Activated T-helper 17 cell treated with anti-CD3 and anti-CD28 coated beads, Interleukin-2, amount 50 U/mL, for 72 hours (primary cell): ENCODE measurements around the gene RARB. TPM values are rescaled to one million over a fixed set of nuclear protein-coding genes. Genes with fewer than 3 reads are reported as not detected.

Experiments
- ATAC-seq: fragments of 150-1000 bp; cut with Tn5 transposase; replicated peaks from 2 replicates; pipeline ENCODE4 v1.10.0; 2021; ENCODE audit warnings: mild to moderate bottlenecking, moderate library complexity
- H3K27ac Mint-ChIP-seq: one replicate; pipeline ENCODE4 v1.8.0; 2022; ENCODE audit warnings: mixed read lengths
- H3K27me3 Mint-ChIP-seq: one replicate; pipeline ENCODE4 v1.8.0; 2022; ENCODE audit warnings: mixed read lengths
- H3K36me3 Mint-ChIP-seq: one replicate; pipeline ENCODE4 v1.8.0; 2022; ENCODE audit warnings: low read depth, mild to moderate bottlenecking, mixed read lengths
- H3K4me1 Mint-ChIP-seq: one replicate; pipeline ENCODE4 v1.8.0; 2022; ENCODE audit warnings: mixed read lengths
- H3K4me3 Mint-ChIP-seq: one replicate; pipeline ENCODE4 v1.8.0; 2022; ENCODE audit warnings: mild to moderate bottlenecking, mixed read lengths
- H3K9me3 Mint-ChIP-seq: one replicate; pipeline ENCODE4 v1.8.0; 2022; ENCODE audit warnings: mixed read lengths
- total RNA-seq, 2 donors: library from RNA; stranded (reverse); gene quantifications; one replicate each; pipeline ENCODE4 v1.2.3, GENCODE V29; 2022

Gene RARB
- total RNA-seq, 2 donors from 2014 or later = not detected

DNA sequence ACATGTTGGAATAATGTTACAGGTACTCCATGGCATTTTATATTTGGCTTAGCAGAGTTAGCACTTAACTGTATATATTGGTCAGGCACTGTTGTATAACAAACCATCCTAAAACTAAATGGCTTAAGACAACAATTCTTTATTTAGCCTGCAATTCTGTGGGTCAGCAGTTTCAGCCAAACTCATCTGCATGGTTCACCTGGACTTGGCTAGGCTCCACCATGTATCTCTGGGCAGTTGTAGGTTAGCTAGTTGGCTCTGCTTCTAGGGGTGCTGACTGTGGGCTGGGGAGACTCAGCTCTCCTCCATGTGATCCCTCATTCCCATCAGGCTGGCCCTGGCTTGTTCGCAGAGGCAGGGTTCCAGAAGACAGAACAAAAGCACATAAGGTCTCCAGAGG is 34.4 kb downstream of the RARB start:
- Mint-ChIP-seq H3K27me3 (peaks cover 3% of the 10 kb centered on the region), H3K27ac (no peak overlapping the region), H3K9me3 (no peaks in the 10 kb centered on the region), H3K4me3 (no peak overlapping the region), H3K4me1 (no peaks in the 10 kb centered on the region), H3K36me3 (no peaks in the 10 kb centered on the region)
- ATAC-seq = no peak

DNA sequence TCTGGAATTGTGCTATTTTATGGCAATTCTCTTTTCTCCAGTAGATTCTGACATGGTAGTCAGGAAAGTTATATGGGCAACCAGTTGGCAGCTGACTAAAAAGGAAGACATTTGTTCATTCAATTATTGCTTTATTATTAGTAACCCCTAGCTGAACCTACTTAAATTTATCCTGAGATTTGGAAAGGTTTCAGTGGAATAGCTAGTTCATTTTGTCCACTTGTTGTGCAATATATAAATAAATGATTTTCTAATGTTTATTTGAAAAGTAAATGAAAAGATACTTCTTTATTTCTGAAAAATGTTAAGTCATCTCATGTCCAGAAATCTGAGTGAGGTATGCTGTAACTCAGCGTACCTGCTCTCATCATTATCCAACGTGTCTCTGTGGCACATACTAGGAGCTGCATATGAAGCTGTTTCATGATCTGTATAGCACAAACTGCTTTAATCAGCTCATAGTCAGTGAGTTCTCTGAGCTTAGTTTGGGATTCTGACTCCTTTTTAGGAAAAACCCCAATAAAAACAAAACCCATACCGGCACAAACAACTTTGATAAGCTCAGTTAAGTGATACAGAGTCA is 35.9 kb downstream of the RARB start:
- no peak overlapping the region for H3K27ac Mint-ChIP-seq
- no peaks in the 10 kb centered on the region for H3K36me3 Mint-ChIP-seq
- no peak for ATAC-seq
- H3K4me3 Mint-ChIP-seq = no peak overlapping the region
- H3K27me3 Mint-ChIP-seq = peaks cover 3% of the 10 kb centered on the region
- H3K9me3 Mint-ChIP-seq = no peaks in the 10 kb centered on the region
- H3K4me1 Mint-ChIP-seq = no peaks in the 10 kb centered on the region

DNA sequence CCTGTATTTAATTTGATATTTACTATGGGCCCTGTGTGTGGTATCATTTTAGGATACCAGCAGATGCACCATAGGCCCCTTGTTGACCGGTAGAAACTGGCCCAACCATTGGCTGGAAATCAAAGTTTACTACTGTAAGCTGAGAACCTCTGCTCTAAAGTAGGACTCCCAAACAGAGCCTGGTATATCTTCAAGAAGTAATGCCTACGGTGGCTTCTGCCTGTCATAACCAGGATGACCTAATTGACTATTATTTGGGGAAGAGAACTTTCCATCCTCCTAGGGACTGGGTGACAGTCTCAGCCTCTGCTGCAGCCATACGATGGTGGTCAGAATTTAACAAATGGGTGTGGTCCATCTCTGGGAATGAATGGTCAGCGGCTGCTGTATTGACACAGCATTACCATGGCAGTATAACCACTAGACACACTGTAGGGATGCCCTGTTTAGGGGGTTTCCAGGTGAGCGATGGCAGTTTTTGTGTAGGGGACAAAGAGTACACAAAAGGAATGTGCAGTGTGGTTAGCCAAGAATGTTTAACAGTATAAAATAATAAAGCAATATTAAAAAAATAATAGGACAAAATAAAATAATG is 37.3 kb downstream of the RARB start:
- H3K27ac Mint-ChIP-seq = no peak overlapping the region
- ATAC-seq = no peak
- no peaks in the 10 kb centered on the region for H3K36me3 Mint-ChIP-seq
- no peak overlapping the region for H3K4me3 Mint-ChIP-seq
- no peaks in the 10 kb centered on the region for H3K9me3 Mint-ChIP-seq
- H3K4me1 Mint-ChIP-seq = no peaks in the 10 kb centered on the region
- peaks cover 3% of the 10 kb centered on the region for H3K27me3 Mint-ChIP-seq

DNA sequence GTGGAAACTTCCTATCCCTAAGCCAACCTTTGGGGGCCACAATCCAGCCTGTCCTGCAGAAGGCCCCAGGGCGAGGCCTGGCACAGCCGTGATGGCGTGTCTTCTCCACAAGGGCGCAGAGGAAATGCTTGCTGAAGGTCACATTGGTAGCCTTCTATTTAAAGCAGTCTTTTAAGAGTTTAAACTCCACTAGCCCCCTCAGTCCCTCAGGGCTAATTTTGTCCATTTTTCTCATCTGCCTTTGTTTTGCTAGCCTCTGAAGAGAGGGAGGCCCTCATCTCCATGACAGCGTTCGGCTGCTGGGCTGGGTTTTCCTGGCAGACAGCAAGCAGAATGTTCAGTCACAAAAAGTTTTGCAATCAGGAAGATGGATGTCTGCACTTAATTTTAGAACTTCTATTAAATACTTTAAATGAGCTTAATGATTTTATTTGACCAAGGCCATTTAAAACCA is 40.8 kb downstream of the RARB start:
- H3K36me3 Mint-ChIP-seq = no peaks in the 10 kb centered on the region
- ATAC-seq = no peak
- no peaks in the 10 kb centered on the region for H3K9me3 Mint-ChIP-seq
- H3K27me3 Mint-ChIP-seq = peaks cover 5% of the 10 kb centered on the region
- no peak overlapping the region for H3K27ac Mint-ChIP-seq
- H3K4me1 Mint-ChIP-seq = no peaks in the 10 kb centered on the region
- H3K4me3 Mint-ChIP-seq = no peak overlapping the region

DNA sequence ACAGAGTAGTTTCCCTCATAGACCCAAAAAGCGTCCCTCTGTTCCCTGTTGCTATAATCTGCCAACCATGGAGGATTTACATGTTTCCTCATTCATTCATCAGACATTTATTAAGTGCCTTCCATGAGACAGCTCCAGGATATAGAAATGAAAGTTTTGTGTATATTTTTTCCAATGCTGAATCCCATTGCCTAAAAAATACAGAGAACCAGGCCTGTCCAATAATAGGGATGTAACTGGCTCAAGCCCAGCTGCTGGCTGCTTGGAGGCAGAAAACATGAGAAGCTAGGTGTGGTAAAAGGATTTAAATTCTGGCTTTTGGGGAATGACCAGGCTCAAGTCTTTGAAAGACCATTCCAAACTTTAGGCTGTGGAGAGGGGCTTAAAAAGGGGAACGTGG is 41.5 kb downstream of the RARB start:
- ATAC-seq = no peak
- H3K27ac Mint-ChIP-seq = no peak overlapping the region

DNA sequence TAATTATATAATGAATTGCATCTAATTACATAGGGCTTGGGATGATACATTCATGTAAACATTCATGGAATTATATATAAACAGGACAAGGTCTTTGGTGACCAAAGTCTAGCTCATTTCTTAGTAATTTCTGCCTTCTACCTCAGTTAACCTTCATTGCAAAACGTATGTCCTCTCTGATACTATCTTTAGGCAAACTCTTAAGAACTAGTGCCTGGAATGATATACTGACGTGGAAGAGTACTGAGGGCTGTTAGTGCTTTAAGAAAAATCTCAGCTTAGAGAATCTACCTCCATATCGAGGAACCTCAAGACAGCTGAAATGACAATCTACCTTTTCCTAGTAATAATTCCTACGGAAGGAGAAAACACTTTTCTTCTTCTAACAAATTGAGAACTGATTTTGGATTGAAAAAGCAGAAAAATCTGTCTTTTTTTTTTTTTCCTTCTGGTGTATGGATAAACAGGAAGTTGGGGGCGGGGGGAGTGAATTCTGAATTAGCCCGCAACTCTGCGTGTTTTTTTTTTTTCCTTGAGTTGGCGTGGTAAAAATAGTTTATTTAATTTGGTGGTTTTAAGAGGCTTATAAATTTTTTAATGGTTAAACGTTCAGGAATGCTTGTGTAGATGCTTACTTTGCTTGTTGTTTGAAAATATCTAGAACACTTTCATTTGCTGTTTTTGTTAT is 43.2 kb downstream of the RARB start:
- H3K4me1 Mint-ChIP-seq = no peaks in the 10 kb centered on the region
- H3K9me3 Mint-ChIP-seq = no peaks in the 10 kb centered on the region
- H3K36me3 Mint-ChIP-seq = no peaks in the 10 kb centered on the region
- peaks cover 2% of the 10 kb centered on the region for H3K27me3 Mint-ChIP-seq
- no peak for ATAC-seq
- H3K4me3 Mint-ChIP-seq = no peak overlapping the region
- H3K27ac Mint-ChIP-seq = no peak overlapping the region

More for the DNA sequence above, 41.5 kb downstream of the RARB start:
- Mint-ChIP-seq H3K4me1 (no peaks in the 10 kb centered on the region), H3K36me3 (no peaks in the 10 kb centered on the region), H3K4me3 (no peak overlapping the region), H3K27me3 (peaks cover 2% of the 10 kb centered on the region), H3K9me3 (no peaks in the 10 kb centered on the region)

DNA sequence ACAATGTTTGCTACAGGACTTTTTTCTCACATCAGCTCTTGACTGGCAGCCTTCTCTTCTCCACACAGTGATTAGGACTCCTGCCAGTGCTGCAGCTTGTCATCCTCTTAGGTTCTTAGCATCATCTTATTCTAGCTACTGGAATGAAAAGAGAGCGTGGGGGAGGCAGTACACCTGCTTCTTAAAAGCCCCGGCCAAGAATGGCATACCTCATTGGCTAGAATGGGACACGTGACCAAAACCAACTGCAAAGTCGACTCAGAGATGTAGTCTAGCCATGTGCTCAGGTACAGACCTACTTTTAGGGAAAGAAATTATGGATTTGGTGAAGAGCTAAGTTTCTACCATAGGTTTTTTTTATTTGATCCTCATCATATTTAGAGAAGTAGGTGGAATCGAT is 44.1 kb downstream of the RARB start:
- Mint-ChIP-seq H3K36me3 (no peaks in the 10 kb centered on the region), H3K4me3 (no peak overlapping the region), H3K4me1 (no peaks in the 10 kb centered on the region), H3K9me3 (no peaks in the 10 kb centered on the region), H3K27me3 (peaks cover 2% of the 10 kb centered on the region), H3K27ac (no peak overlapping the region)
- ATAC-seq = no peak

DNA sequence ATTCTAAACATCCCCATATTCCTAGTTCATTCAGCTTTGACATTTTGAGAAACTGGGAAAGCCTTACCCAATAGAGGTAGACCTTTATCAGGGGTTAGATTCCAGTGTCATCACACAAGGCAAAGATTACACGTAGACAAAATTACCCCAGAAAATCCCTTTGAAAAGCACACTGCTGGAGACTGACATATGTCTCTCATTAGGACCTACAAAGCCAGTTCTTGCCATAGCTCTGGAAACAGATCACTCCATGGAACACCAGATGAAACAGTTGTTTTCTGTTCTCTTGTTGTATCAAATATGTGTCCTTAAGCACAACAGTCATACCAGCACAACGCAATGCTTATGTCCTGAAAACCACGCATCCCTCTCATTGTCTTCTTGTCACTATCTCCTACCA is 44.7 kb downstream of the RARB start:
- Mint-ChIP-seq H3K4me1 (no peaks in the 10 kb centered on the region), H3K27ac (no peak overlapping the region), H3K9me3 (no peaks in the 10 kb centered on the region), H3K4me3 (no peak overlapping the region), H3K27me3 (peaks cover 2% of the 10 kb centered on the region), H3K36me3 (no peaks in the 10 kb centered on the region)
- ATAC-seq = no peak

DNA sequence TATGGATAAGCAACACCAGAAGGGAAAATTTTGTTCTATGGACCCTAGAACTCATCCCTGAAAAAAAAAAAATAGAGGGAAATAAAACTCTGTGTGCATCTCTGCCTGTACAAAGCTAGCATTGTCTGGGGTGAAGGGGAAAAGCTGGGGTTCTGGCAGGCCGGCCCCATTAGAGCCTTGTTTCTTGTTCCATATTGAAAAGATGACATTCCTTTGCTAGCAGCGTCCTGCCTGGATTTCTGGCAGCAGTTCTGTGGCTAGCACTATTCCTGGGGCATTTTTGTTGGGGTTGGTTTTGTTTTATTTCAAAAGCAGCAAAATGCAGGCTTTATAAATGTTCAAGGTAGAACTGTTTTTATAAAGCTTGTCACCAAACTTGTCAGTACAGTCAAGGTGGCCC is 45.2 kb downstream of the RARB start:
- H3K4me3 Mint-ChIP-seq = no peak overlapping the region
- H3K36me3 Mint-ChIP-seq = no peaks in the 10 kb centered on the region
- no peak overlapping the region for H3K27ac Mint-ChIP-seq
- no peak for ATAC-seq
- peaks cover 2% of the 10 kb centered on the region for H3K27me3 Mint-ChIP-seq
- H3K4me1 Mint-ChIP-seq = no peaks in the 10 kb centered on the region
- H3K9me3 Mint-ChIP-seq = no peaks in the 10 kb centered on the region

DNA sequence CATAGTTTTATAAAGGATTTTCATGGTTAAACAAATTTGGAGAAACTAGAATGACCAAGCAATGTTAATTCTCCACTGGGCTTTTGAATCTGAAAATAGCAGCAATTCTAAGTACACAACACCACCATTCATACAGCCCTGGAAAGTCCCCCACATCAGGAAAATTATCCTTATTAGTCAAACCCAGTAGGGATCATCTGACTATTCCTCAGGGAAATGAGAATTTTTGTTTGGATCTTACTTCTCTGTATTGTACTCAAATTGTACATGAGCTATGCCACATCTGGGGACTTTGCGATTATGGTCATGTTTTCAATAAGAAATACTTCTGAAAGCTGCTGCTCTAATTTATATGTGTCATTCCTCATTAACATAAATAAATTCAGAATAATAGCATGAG is 46.0 kb downstream of the RARB start:
- Mint-ChIP-seq H3K36me3 (no peaks in the 10 kb centered on the region), H3K27me3 (peaks cover 2% of the 10 kb centered on the region), H3K4me1 (no peaks in the 10 kb centered on the region), H3K9me3 (no peaks in the 10 kb centered on the region), H3K27ac (no peak overlapping the region), H3K4me3 (no peak overlapping the region)
- ATAC-seq = no peak

DNA sequence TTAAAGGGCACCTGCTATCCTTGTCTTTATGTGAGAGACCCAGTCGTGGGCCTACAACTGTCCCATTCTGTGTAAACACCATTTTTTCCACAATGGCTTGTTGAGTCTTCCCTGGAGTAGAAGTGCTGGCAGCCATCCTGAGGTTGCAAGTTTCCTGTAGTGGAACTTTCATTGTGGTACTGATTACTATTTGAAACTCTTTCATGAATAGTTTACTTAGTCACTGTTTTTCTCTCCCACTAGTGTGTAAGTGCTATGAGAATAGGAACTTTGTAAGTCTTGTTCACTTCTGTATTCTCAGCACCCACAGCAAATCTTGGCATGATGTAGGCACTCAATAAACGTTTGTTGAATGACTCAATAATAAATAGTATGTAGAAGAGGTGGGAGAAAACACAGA is 48.6 kb downstream of the RARB start:
- ATAC-seq = no peak
- H3K27ac Mint-ChIP-seq = no peak overlapping the region
- no peak overlapping the region for H3K4me3 Mint-ChIP-seq
- H3K4me1 Mint-ChIP-seq = no peaks in the 10 kb centered on the region
- H3K9me3 Mint-ChIP-seq = no peaks in the 10 kb centered on the region
- no peaks in the 10 kb centered on the region for H3K36me3 Mint-ChIP-seq
- peaks cover 5% of the 10 kb centered on the region for H3K27me3 Mint-ChIP-seq

DNA sequence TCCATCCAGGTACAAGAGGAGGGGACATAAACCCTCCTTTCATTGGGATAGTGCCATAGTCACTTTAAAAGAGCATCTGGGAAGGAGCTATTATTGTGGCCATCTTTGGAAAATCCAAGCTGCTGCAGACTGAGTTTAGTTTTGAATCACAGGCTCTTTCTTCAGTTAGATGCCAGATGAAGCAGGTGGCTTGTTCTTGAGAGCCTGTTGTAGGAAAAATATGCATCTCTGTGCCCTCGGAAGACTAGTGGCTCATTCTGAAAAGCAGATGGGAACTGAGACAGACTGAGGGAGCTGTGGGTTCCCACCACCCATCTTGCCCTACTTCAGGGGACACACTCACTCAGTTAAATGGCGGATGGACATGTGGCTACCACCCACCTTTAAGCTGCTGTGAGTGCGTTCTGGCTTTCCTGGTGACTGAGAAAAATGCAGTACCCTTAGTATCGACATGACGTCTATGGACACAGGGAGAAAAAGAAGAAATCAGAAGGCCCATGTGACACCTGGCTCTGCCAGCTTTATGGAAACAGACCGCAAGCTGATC is 50.2 kb downstream of the RARB start:
- ATAC-seq = no peak
- Mint-ChIP-seq H3K27me3 (peaks cover 4% of the 10 kb centered on the region), H3K4me1 (no peaks in the 10 kb centered on the region), H3K27ac (no peak overlapping the region), H3K36me3 (no peaks in the 10 kb centered on the region), H3K9me3 (no peaks in the 10 kb centered on the region), H3K4me3 (no peak overlapping the region)

DNA sequence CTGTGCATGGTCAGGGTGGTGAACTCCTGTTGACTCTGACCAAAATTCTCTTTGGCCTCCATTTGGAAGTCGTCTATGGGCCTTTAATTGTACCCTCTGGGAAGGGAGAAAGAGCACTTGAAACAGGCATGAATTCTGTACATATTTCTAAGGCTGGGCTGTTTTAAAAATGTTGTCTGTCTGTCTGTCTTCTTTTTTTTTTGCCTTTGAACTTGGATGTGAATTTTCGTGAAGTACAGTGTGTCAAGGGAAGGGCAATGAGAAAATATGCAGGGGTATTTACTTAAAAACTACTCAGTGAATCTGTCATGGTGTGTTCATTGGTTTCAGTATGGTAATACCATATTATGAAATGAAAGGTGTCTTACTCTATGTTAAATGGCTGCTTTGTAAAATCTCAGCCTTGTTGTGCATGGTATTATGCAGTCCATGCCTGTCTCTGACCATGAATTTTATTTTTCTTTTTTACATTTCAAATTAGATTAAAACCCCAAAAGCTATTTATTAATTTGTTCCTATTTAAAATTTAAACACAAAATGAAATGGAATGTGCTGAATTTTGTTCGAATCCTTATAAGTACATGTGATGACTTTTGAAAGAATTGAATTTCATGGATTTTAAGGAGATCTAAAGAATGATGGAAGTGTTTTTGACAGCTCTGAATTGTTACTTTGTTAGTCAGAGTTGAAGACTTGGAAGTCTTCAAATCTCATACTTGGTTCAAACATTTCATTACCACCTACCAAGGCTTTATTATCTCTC is 51.1 kb downstream of the RARB start:
- ATAC-seq = no peak
- no peak overlapping the region for H3K4me3 Mint-ChIP-seq
- H3K9me3 Mint-ChIP-seq = no peaks in the 10 kb centered on the region
- H3K27me3 Mint-ChIP-seq = peaks cover 6% of the 10 kb centered on the region
- H3K27ac Mint-ChIP-seq = no peak overlapping the region
- no peaks in the 10 kb centered on the region for H3K36me3 Mint-ChIP-seq
- no peaks in the 10 kb centered on the region for H3K4me1 Mint-ChIP-seq

DNA sequence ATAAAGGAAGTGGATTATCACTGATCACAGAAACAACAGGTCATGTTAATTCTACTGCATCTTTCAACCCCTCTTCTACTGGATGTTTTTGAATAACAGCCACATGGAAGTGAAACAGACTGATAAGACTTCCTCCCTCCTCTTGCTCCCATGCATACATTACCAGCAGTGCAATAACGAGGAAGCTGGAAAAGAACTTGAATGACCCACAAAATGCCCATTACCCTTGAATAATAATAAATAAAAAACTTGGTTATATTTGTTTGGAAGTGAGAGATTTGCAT is 51.6 kb downstream of the RARB start:
- no peaks in the 10 kb centered on the region for H3K36me3 Mint-ChIP-seq
- no peaks in the 10 kb centered on the region for H3K4me1 Mint-ChIP-seq
- H3K27ac Mint-ChIP-seq = no peak overlapping the region
- H3K27me3 Mint-ChIP-seq = peaks cover 7% of the 10 kb centered on the region
- no peak for ATAC-seq
- H3K4me3 Mint-ChIP-seq = no peak overlapping the region
- no peaks in the 10 kb centered on the region for H3K9me3 Mint-ChIP-seq

DNA sequence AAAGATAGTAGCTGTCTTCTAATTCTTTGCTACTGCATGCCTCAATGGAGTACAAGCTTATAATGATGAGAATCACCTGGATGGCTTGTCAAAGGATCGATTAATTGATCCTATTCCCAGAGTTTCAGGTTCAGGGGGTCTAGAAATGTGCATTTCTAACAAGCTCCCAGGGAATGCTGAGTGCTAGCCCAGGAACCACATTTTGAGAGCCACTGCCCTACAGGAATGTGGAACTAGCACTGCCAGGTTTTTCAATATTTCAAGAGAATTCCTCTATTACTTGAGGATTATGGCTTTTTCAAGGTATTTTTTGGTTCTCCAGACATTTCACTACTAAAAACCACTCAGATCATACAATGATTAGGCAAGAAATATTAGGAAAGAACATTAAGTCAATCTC is 52.7 kb downstream of the RARB start:
- Mint-ChIP-seq H3K4me1 (no peaks in the 10 kb centered on the region), H3K27ac (no peak overlapping the region), H3K27me3 (peaks cover 7% of the 10 kb centered on the region), H3K36me3 (no peaks in the 10 kb centered on the region), H3K9me3 (no peaks in the 10 kb centered on the region), H3K4me3 (no peak overlapping the region)
- ATAC-seq = no peak
